HCT116 (cell line): ENCODE results near the gene SIAE. TPM values are rescaled to one million over a fixed set of nuclear protein-coding genes. Genes with fewer than 3 reads are reported as not detected.

Experiments
- ATAC-seq: fragments of 200-7000 bp; cut with Tn5 transposase; 2 replicates; pipeline ENCODE4 v1.9.1; 2020; ENCODE audit warnings: mild to moderate bottlenecking, moderate library complexity
- BruUV-seq: library from RNA; stranded (reverse); fragments of 400-500 nt; replicated peaks from 2 replicates; lab custom pipeline; 2021; lab: Mats Ljungman, UMichigan
- CTCF ChIA-PET: fragments of 300-600 bp; sonication (Branson Sonifier 250); formaldehyde crosslinking; loops from one replicate; lab custom pipeline; 2021; ENCODE audit warnings: antibody characterized with exemption; lab: Charles Lee
- POLR2A ChIA-PET: fragments of 300-600, 350-600 bp; sonication (Branson Sonifier 250); formaldehyde crosslinking; loops from one replicate; lab custom pipeline; 2021; ENCODE audit warnings: antibody characterized with exemption; lab: Charles Lee
- RAD21 ChIA-PET, 2 experiments: fragments of 300-600 bp; sonication (Branson Sonifier 250); formaldehyde crosslinking; loops; one replicate each; lab custom pipeline; 2023; ENCODE audit warnings: low total read pairs in 2 of 2; ENCODE audit not compliant: uncharacterized antibody in 2 of 2, unreplicated experiment in 2 of 2, low non-redundant PET in 1 of 2; lab: Charles Lee
- DNase-seq: peaks from one replicate; pipeline ENCODE4 v3.0.0-alpha.2; 2010; ENCODE audit warnings: low read depth, low spot score
- H2AFZ ChIP-seq: fragments of 200-600 bp; shearing (Covaris generic), sonication (generic); 2 replicates; pipeline ENCODE4 v1.6.1; 2017; ENCODE audit warnings: low read depth, mixed run types, mixed read lengths, antibody characterized with exemption, low read length; ENCODE audit not compliant: poor library complexity, severe bottlenecking
- H3K27ac ChIP-seq: 2 replicates; pipeline ENCODE4 v1.5.1; 2012; ENCODE audit warnings: low read depth, low read length
- H3K27me3 ChIP-seq: fragments of 200-600 bp; sonication (generic); 2 replicates; pipeline ENCODE4 v1.6.1; 2016; ENCODE audit warnings: mixed run types, low read length, mixed read lengths; ENCODE audit not compliant: insufficient read depth
- H3K36me3 ChIP-seq, 2 experiments: fragments of 200-500 bp in 1 of 2; fragments of 200-600 bp in 1 of 2; sonication (Bioruptor generic) in 1 of 2; sonication (generic) in 1 of 2; 2 replicates each; pipeline versions ENCODE4 v1.5.1 to v1.6.1; 2014 to 2016; ENCODE audit warnings: low read length in 2 of 2, inconsistent platforms in 1 of 2, mixed read lengths in 1 of 2, mixed run types in 1 of 2; ENCODE audit not compliant: insufficient read depth in 2 of 2, control insufficient read depth in 1 of 2
- H3K4me1 ChIP-seq, 2 experiments: fragments of 200-600 bp in 1 of 2; sonication (generic) in 1 of 2; 2 replicates each; pipeline versions ENCODE4 v1.5.1 to v1.6.1; 2012 to 2017; ENCODE audit warnings: low read length in 2 of 2, inconsistent platforms in 1 of 2, mild to moderate bottlenecking in 1 of 2, mixed read lengths in 1 of 2, mixed run types in 1 of 2, moderate library complexity in 1 of 2; ENCODE audit not compliant: insufficient read depth in 2 of 2, control insufficient read depth in 1 of 2
- H3K4me2 ChIP-seq: fragments of 200-600 bp; sonication (generic); 2 replicates; pipeline ENCODE4 v1.6.1; 2017; ENCODE audit warnings: mixed run types, low read length, mixed read lengths
- H3K4me3 ChIP-seq, 2 experiments: fragments of 200-600 bp in 1 of 2; sonication (generic) in 1 of 2; replicated peaks in 1 of 2; 2 replicates each; pipeline ENCODE4 v1.5.1; 2011 to 2016; ENCODE audit warnings: low read length in 2 of 2, control low read depth in 1 of 2, low read depth in 1 of 2, mild to moderate bottlenecking in 1 of 2, mixed read lengths in 1 of 2, mixed run types in 1 of 2
- H3K79me2 ChIP-seq: fragments of 200-600 bp; sonication (generic); 2 replicates; pipeline ENCODE4 v1.6.1; 2017; ENCODE audit warnings: mild to moderate bottlenecking, mixed run types, low read length, moderate library complexity, mixed read lengths; ENCODE audit not compliant: insufficient read depth
- H3K9ac ChIP-seq: fragments of 200-600 bp; sonication (generic); 2 replicates; pipeline ENCODE4 v1.6.1; 2016; ENCODE audit warnings: low read length, mixed read lengths
- H3K9me2 ChIP-seq: fragments of 200-600 bp; sonication (generic), shearing (Covaris generic); 2 replicates; pipeline ENCODE4 v1.6.1; 2017; ENCODE audit warnings: mixed run types, mild to moderate bottlenecking, moderate library complexity; ENCODE audit not compliant: insufficient read depth
- H3K9me3 ChIP-seq, 2 experiments: fragments of 200-500 bp in 1 of 2; fragments of 200-600 bp in 1 of 2; sonication (Bioruptor generic) in 1 of 2; sonication (generic) in 1 of 2; 2 replicates each; pipeline ENCODE4 v1.6.1; 2014 to 2017; ENCODE audit warnings: low read length in 2 of 2, mixed read lengths in 2 of 2, inconsistent platforms in 1 of 2, low read depth in 1 of 2, mild to moderate bottlenecking in 1 of 2, mixed run types in 1 of 2, moderate library complexity in 1 of 2; ENCODE audit not compliant: control insufficient read depth in 1 of 2, insufficient read depth in 1 of 2
- H4K20me1 ChIP-seq: fragments of 200-600 bp; sonication (generic), shearing (Covaris generic); 2 replicates; pipeline ENCODE4 v1.6.1; 2017; ENCODE audit warnings: mixed run types, mild to moderate bottlenecking, moderate library complexity; ENCODE audit not compliant: insufficient read depth
- CBX3 ChIP-seq: IDR thresholded peaks from 2 replicates; pipeline ENCODE4 v1.6.1; 2012; ENCODE audit warnings: low read depth
- CEBPB ChIP-seq: IDR thresholded peaks from 2 replicates; pipeline ENCODE4 v1.6.1; 2012; ENCODE audit warnings: low read depth
- CTCF ChIP-seq, 3 experiments: fragments of 200-600 bp in 1 of 3; sonication (generic) in 1 of 3; IDR thresholded peaks in 2 of 3; conservative IDR thresholded peaks in 1 of 3; 2 replicates each; pipeline ENCODE4 v1.5.1; 2012 to 2017; ENCODE audit warnings: low read depth in 2 of 3, low read length in 2 of 3, antibody characterized with exemption in 1 of 3, borderline replicate concordance in 1 of 3, control low read depth in 1 of 3, mild to moderate bottlenecking in 1 of 3, mixed read lengths in 1 of 3, mixed run types in 1 of 3, moderate library complexity in 1 of 3; ENCODE audit not compliant: insufficient read depth in 1 of 3
- EGR1 ChIP-seq: IDR thresholded peaks from 2 replicates; pipeline ENCODE4 v1.6.1; 2012; ENCODE audit warnings: low read depth
- ELF1 ChIP-seq: IDR thresholded peaks from 2 replicates; pipeline ENCODE4 v1.6.1; 2012; ENCODE audit warnings: low read depth, borderline replicate concordance
- EZH2 ChIP-seq: fragments of 200-600 bp; sonication (generic); IDR thresholded peaks from 2 replicates; pipeline ENCODE4 v1.6.1; 2017; ENCODE audit warnings: antibody characterized with exemption, mixed run types
- FOSL1 ChIP-seq: IDR thresholded peaks from 2 replicates; pipeline ENCODE4 v1.6.1; 2012; ENCODE audit warnings: low read depth
- JUND ChIP-seq: IDR thresholded peaks from 2 replicates; pipeline ENCODE4 v1.6.1; 2012
- MAX ChIP-seq: IDR thresholded peaks from 2 replicates; pipeline ENCODE4 v1.6.1; 2012
- POLR2A ChIP-seq: IDR thresholded peaks from 2 replicates; pipeline ENCODE4 v1.7.0; 2011; ENCODE audit warnings: borderline replicate concordance; ENCODE audit not compliant: insufficient read depth, insufficient read length; ENCODE audit errors: extremely low read depth
- POLR2AphosphoS5 ChIP-seq: IDR thresholded peaks from 2 replicates; pipeline ENCODE4 v1.6.1; 2011; ENCODE audit warnings: mild to moderate bottlenecking, low read depth, low read length, moderate library complexity
- RAD21 ChIP-seq: IDR thresholded peaks from 2 replicates; pipeline ENCODE4 v1.6.1; 2012; ENCODE audit warnings: low read depth, mild to moderate bottlenecking
- SIN3A ChIP-seq: IDR thresholded peaks from 2 replicates; pipeline ENCODE4 v1.6.1; 2012; ENCODE audit warnings: low read depth
- SP1 ChIP-seq: IDR thresholded peaks from 2 replicates; pipeline ENCODE4 v1.6.1; 2012; ENCODE audit warnings: low read depth
- SRF ChIP-seq: IDR thresholded peaks from 2 replicates; pipeline ENCODE4 v1.6.1; 2012; ENCODE audit warnings: low read depth
- TCF7L2 ChIP-seq: IDR thresholded peaks from 2 replicates; pipeline ENCODE4 v1.7.0; 2011; ENCODE audit warnings: borderline replicate concordance, inconsistent platforms; ENCODE audit not compliant: insufficient read depth, insufficient read length; ENCODE audit errors: extremely low read depth
- ZBTB33 ChIP-seq: IDR thresholded peaks from 2 replicates; pipeline ENCODE4 v1.6.1; 2011; ENCODE audit warnings: mild to moderate bottlenecking, low read length, moderate library complexity; ENCODE audit not compliant: insufficient replicate concordance; ENCODE audit errors: extremely low read depth
- ZFX ChIP-seq: fragments of 450-650 bp; IDR thresholded peaks from 2 replicates; pipeline ENCODE4 v1.6.1; 2017
- ZNF274 ChIP-seq: fragments of 200-500 bp; sonication (Bioruptor generic); IDR thresholded peaks from 2 replicates; pipeline ENCODE4 v1.6.1; 2014; ENCODE audit warnings: mild to moderate bottlenecking, low read depth, low read length, inconsistent platforms
- intact Hi-C: fragments of 100-400 bp; cut with micrococcal nuclease; formaldehyde crosslinking; loops from 2 replicates; pipeline ENCODE4 v1.10.0; 2022
- total RNA-seq: library from RNA; stranded (reverse); gene quantifications from one replicate; pipeline ENCODE4 v1.2.1, GENCODE V29; 2021; ENCODE audit not compliant: unreplicated experiment

SIAE gene
- total RNA-seq, 1 experiment from 2014 or later: 39.2 TPM

- TF ChIP-seq CTCF (IDR thresholded peaks at IDR 0.05 in 2 of 3, conservative IDR thresholded peaks at IDR 0.05 in 1 of 3; ENCODE audit: borderline replicate concordance in 1 of 3, insufficient read depth in 1 of 3, low read depth in 2 of 3, low read length in 2 of 3) (no peak), FOSL1 (no peak), ELF1 (peak; percentile 98)
- TF ChIP-seq, all 23 proteins: peak for 9
Observed at GRCh38 chr11:124622531-124623451, 50.7 kb downstream of the SIAE start, which contains the start of gene TBRG1 (continued).

GRCh38 chr11:124618863-124619262, 54.7 kb downstream of the SIAE start:
- RAD21 ChIA-PET: no interaction called here
- TF ChIP-seq MAX (no peak), RAD21 (no peak), SP1 (no peak), TCF7L2 (no peak), ELF1 (no peak), CBX3 (no peak), CEBPB (no peak), CTCF (IDR thresholded peaks at IDR 0.05 in 2 of 3, conservative IDR thresholded peaks at IDR 0.05 in 1 of 3; ENCODE audit: borderline replicate concordance in 1 of 3, insufficient read depth in 1 of 3, low read depth in 2 of 3, low read length in 2 of 3) (no peak), ZBTB33 (no peak), ZFX (no peak), ZNF274 (no peak), POLR2A (no peak), POLR2AphosphoS5 (no peak), EGR1 (no peak), JUND (no peak), SRF (no peak), FOSL1 (no peak), SIN3A (no peak), EZH2 (no peak)
- TF ChIP-seq, all 23 proteins: peak for 0
- peaks cover 2 to 9% of the 10 kb centered on the region in 2 experiments; a peak in 3 of 4 replicates for H3K4me1 ChIP-seq
- no peak overlapping the region for H3K9ac ChIP-seq
- no peak overlapping the region for H3K4me2 ChIP-seq
- no TSS peak for BruUV-seq
- no peak overlapping the region for H2AFZ ChIP-seq
- H3K36me3 ChIP-seq: no peaks in the 10 kb centered on the region
- CTCF ChIA-PET: no interaction called here
- H4K20me1 ChIP-seq: no peaks in the 10 kb centered on the region
- H3K9me2 ChIP-seq: no peaks in the 10 kb centered on the region
- H3K27ac ChIP-seq: no peak overlapping the region
- ATAC-seq (no peak), DNase-seq (no peak)
- H3K4me3 ChIP-seq: no peak overlapping the region
- peaks cover 9% of the 10 kb centered on the region; the same call in 1 of the 2 replicates for H3K27me3 ChIP-seq
- no peaks in the 10 kb centered on the region for H3K9me3 ChIP-seq
- intact Hi-C loops: no loop called here
- peaks cover 11% of the 10 kb centered on the region for H3K79me2 ChIP-seq
- POLR2A ChIA-PET: no interaction called here
